H1 (cell line): ENCODE measurements around the gene ELAPOR2. TPM values are rescaled to one million over a fixed set of nuclear protein-coding genes. Genes with fewer than 3 reads are reported as not detected.

Source experiments
- KDM5A ChIP-seq: fragments of 200-600 bp; IDR thresholded peaks from 2 replicates; pipeline ENCODE4 v1.7.1; 2012; ENCODE audit warnings: mild to moderate bottlenecking, low read length, inconsistent platforms, mixed read lengths
- RFX5 ChIP-seq: IDR thresholded peaks from 2 replicates; pipeline ENCODE4 v1.6.1; 2011; ENCODE audit warnings: low read depth, low read length, improper control_type of control experiment, borderline replicate concordance
- SIN3A ChIP-seq, 2 experiments: IDR thresholded peaks in 1 of 2; conservative IDR thresholded peaks in 1 of 2; 2 replicates each; pipeline ENCODE4 v1.6.1; 2011 to 2012; ENCODE audit warnings: low read length in 2 of 2, improper control_type of control experiment in 1 of 2, low read depth in 1 of 2, mild to moderate bottlenecking in 1 of 2
- polyA plus RNA-seq, 7 experiments: library from polyadenylated mRNA; depleted of rRNA in 3 of 7; stranded (reverse) in 5 of 7; unstranded in 2 of 7; fragments of >200 nt in 5 of 7; fragments of 200-250 nt in 2 of 7; gene quantifications; 1 replicate in 5 of 7; 2 replicates in 1 of 7; 4 replicates in 1 of 7; pipeline versions ENCODE4 v1.2.1 to v1.2.3, GENCODE V29; 2011 to 2013; ENCODE audit warnings: missing spikeins in 2 of 7, mixed read lengths in 2 of 7
- total RNA-seq: library from RNA; stranded (reverse); fragmentation: NEBNext Ultra II Directional; extraction: Animal tissue kit (Norgen Biotek cat#: 25700); gene quantifications from 2 replicates; pipeline ENCODE4 v1.2.1, GENCODE V29; 2021
- TF ChIP-seq, protein P1 (sequence below): IDR thresholded peaks from 2 replicates; pipeline ENCODE4 v1.6.1; 2011; ENCODE audit warnings: low read depth, mild to moderate bottlenecking, low read length; ENCODE audit not compliant: insufficient read depth

ELAPOR2 gene
- total and polyA plus RNA-seq, 2 of the 8 experiments (the other 6 are each of a cell fraction or from before 2014, with no cell fraction given): 12.9 to 32.9 TPM

DNA sequence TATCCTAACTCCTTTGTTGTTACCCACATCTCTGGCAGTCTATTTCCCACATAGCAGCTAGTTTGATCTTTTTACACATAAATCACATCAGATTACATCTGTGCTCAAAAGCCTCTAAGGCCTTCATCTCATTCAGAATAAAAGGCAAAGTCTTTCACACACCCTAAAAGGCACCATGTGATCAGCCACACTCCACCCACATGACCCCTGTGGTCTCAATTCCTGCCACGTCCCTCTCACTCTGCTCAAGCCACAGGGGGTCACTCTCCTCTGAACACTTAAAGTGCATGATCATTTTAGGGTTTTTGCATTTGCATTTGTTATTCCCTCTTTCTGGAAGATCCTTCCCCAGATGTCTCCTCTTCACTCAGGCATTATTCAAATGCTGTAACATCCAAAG lies 30.8 kb downstream of the ELAPOR2 start (continued):
- no peak for TF ChIP-seq RFX5
- no peak for TF ChIP-seq SIN3A (conservative IDR thresholded peaks at IDR 0.05 in 1 of 2, IDR thresholded peaks at IDR 0.05 in 1 of 2; ENCODE audit: low read depth in 1 of 2, low read length in 2 of 2)
- no peak for TF ChIP-seq KDM5A
- TF ChIP-seq, protein P1, sequence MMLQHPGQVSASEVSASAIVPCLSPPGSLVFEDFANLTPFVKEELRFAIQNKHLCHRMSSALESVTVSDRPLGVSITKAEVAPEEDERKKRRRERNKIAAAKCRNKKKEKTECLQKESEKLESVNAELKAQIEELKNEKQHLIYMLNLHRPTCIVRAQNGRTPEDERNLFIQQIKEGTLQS: 0 out of 2 replicates have a peak, but pooled peaks have one; percentile 27
